Endothelial cell of umbilical vein (primary cell): ENCODE results near the gene SPRED2. TPM values are rescaled to one million over a fixed set of nuclear protein-coding genes. Genes with fewer than 3 reads are reported as not detected.

Experiments used
- BruUV-seq: library from RNA; stranded (reverse); fragments of 400-500 nt; replicated peaks from 2 replicates; lab custom pipeline; 2021; lab: Mats Ljungman, UMichigan
- CTCF ChIA-PET: fragments of 300-600, 350-600 bp; sonication (Branson Sonifier 250); formaldehyde crosslinking; loops from one replicate; lab custom pipeline; 2021; ENCODE audit warnings: antibody characterized with exemption, inconsistent platforms; lab: Charles Lee
- POLR2A ChIA-PET: fragments of 300-600, 350-600 bp; sonication (Branson Sonifier 250); formaldehyde crosslinking; loops from one replicate; lab custom pipeline; 2021; ENCODE audit warnings: antibody characterized with exemption, inconsistent platforms; lab: Charles Lee
- DNase-seq: peaks from one replicate; pipeline ENCODE4 v3.0.0-alpha.2; 2011; ENCODE audit warnings: low read depth, low spot score
- FAIRE-seq: peaks from 2 replicates; lab custom pipeline; 2011; peaks lifted over from hg19 to GRCh38; lab: Jason Lieb, UNC
- H2AFZ ChIP-seq: 2 replicates; pipeline ENCODE4 v1.6.0; 2012; ENCODE audit warnings: low read depth, low read length, control low read depth, inconsistent platforms
- H3K27ac ChIP-seq: 2 replicates; pipeline ENCODE4 v1.5.1; 2011; ENCODE audit warnings: low read depth, mild to moderate bottlenecking, control low read depth, low read length, moderate library complexity; ENCODE audit not compliant: insufficient read depth
- H3K27me3 ChIP-seq, 2 experiments: 2 replicates each; pipeline versions ENCODE4 v1.6.0 to v1.6.1; 2011; ENCODE audit warnings: low read length in 2 of 2, mixed read lengths in 1 of 2; ENCODE audit not compliant: control insufficient read depth in 2 of 2, insufficient read depth in 2 of 2
- H3K36me3 ChIP-seq, 2 experiments: 2 replicates in 1 of 2; 3 replicates in 1 of 2; pipeline ENCODE4 v1.5.1; 2011; ENCODE audit warnings: low read length in 2 of 2, mild to moderate bottlenecking in 1 of 2, moderate library complexity in 1 of 2; ENCODE audit not compliant: control insufficient read depth in 2 of 2, insufficient read depth in 2 of 2; ENCODE audit errors: extremely low read depth in 1 of 2
- H3K4me1 ChIP-seq: 3 replicates; pipeline ENCODE4 v1.5.1; 2011; ENCODE audit warnings: mild to moderate bottlenecking, low read length; ENCODE audit not compliant: control insufficient read depth, insufficient read depth; ENCODE audit errors: extremely low read depth
- H3K4me2 ChIP-seq: 2 replicates; pipeline ENCODE4 v1.6.1; 2011; ENCODE audit warnings: low read length, control low read depth, mixed read lengths; ENCODE audit not compliant: insufficient read depth
- H3K4me3 ChIP-seq, 3 experiments: fragments of 200-600 bp in 1 of 3; sonication (generic), shearing (Covaris generic) in 1 of 3; replicated peaks in 1 of 3; 2 replicates each; pipeline ENCODE4 v1.5.1; 2011 to 2016; ENCODE audit warnings: control low read depth in 3 of 3, low read length in 3 of 3, mild to moderate bottlenecking in 2 of 3, inconsistent platforms in 1 of 3, low read depth in 1 of 3, moderate library complexity in 1 of 3; ENCODE audit not compliant: insufficient read depth in 1 of 3
- H3K79me2 ChIP-seq: 2 replicates; pipeline ENCODE4 v1.6.0; 2012; ENCODE audit warnings: low read length, inconsistent platforms; ENCODE audit not compliant: control insufficient read depth, insufficient read depth
- H3K9ac ChIP-seq: replicated peaks from 2 replicates; pipeline ENCODE3; 2011; ENCODE audit warnings: low read length, control low read depth; ENCODE audit not compliant: insufficient read depth; ENCODE audit errors: extremely low read depth
- H3K9me1 ChIP-seq: replicated peaks from 3 replicates; pipeline ENCODE4 v1.6.0; 2011; ENCODE audit warnings: mild to moderate bottlenecking, low read length; ENCODE audit not compliant: control insufficient read depth, insufficient read depth; ENCODE audit errors: extremely low read depth
- H3K9me3 ChIP-seq: replicated peaks from 2 replicates; pipeline ENCODE4 v1.5.1; 2012; ENCODE audit warnings: low read length, inconsistent platforms; ENCODE audit not compliant: control insufficient read depth, insufficient read depth
- H4K20me1 ChIP-seq: replicated peaks from 2 replicates; pipeline ENCODE3; 2011; ENCODE audit warnings: mild to moderate bottlenecking, low read length; ENCODE audit not compliant: control insufficient read depth, insufficient read depth; ENCODE audit errors: extremely low read depth
- CTCF ChIP-seq, 2 donors: IDR thresholded peaks; 1 replicate in 1 of 2; 2 replicates in 1 of 2; pipeline ENCODE4 v1.5.1; 2011; ENCODE audit warnings: low read length in 2 of 2, mild to moderate bottlenecking in 2 of 2, moderate library complexity in 2 of 2, control low read depth in 1 of 2, inconsistent platforms in 1 of 2, low read depth in 1 of 2; ENCODE audit not compliant: insufficient read depth in 1 of 2; ENCODE audit errors: extremely low read depth in 1 of 2
- EZH2 ChIP-seq: IDR thresholded peaks from 2 replicates; pipeline ENCODE4 v1.6.1; 2012; ENCODE audit warnings: borderline replicate concordance, low read depth, mild to moderate bottlenecking, moderate library complexity, low read length, inconsistent platforms; ENCODE audit not compliant: severe bottlenecking
- FOS ChIP-seq: IDR thresholded peaks from 2 replicates; pipeline ENCODE4 v1.6.1; 2011; ENCODE audit warnings: mild to moderate bottlenecking, low read length, moderate library complexity, borderline replicate concordance; ENCODE audit not compliant: insufficient read depth
- GATA2 ChIP-seq: IDR thresholded peaks from 2 replicates; pipeline ENCODE4 v1.7.0; 2011; ENCODE audit warnings: low read depth, mild to moderate bottlenecking, moderate library complexity, mixed read lengths, low read length; ENCODE audit not compliant: insufficient read length, insufficient read depth
- JUN ChIP-seq: IDR thresholded peaks from 2 replicates; pipeline ENCODE4 v1.6.1; 2011; ENCODE audit warnings: borderline replicate concordance, low read depth; ENCODE audit not compliant: insufficient read length, insufficient read depth
- MAX ChIP-seq: IDR thresholded peaks from 2 replicates; pipeline ENCODE4 v1.6.1; 2011; ENCODE audit not compliant: insufficient read depth, insufficient read length
- MYC ChIP-seq: IDR thresholded peaks from one replicate; pipeline ENCODE4 v1.6.1; 2011; ENCODE audit warnings: mild to moderate bottlenecking, low read depth, low read length
- POLR2A ChIP-seq: IDR thresholded peaks from 2 replicates; pipeline ENCODE4 v1.6.1; 2012; ENCODE audit warnings: low read depth, mild to moderate bottlenecking, control low read depth, low read length
- POLR2AphosphoS5 ChIP-seq: IDR thresholded peaks from 2 replicates; pipeline ENCODE4 v1.6.1; 2012; ENCODE audit warnings: low read depth, mild to moderate bottlenecking, control low read depth, low read length, moderate library complexity; ENCODE audit not compliant: insufficient read depth
- dilution Hi-C: fragments of 300-500 bp; cut with MboI; formaldehyde crosslinking; loops from one replicate; pipeline ENCODE4 v1.15.0; 2019; ENCODE audit warnings: low sequenced_read_pairs; ENCODE audit not compliant: extremely low pct_ligation_motif_present
- intact Hi-C: fragments of 100-400 bp; cut with micrococcal nuclease; formaldehyde crosslinking; loops from one replicate; pipeline ENCODE4 v1.10.0; 2022
- polyA plus RNA-seq, 4 experiments: library from polyadenylated mRNA; depleted of rRNA in 3 of 4; stranded (reverse) in 3 of 4; unstranded in 1 of 4; fragments of >200 nt; gene quantifications; 2 replicates each; pipeline versions ENCODE4 v1.2.1 to v1.2.3, GENCODE V29; 2011 to 2012; ENCODE audit warnings: missing spikeins in 1 of 4
- total RNA-seq: library from RNA; stranded (reverse); gene quantifications from 2 replicates; pipeline ENCODE4 v1.2.3, GENCODE V29; 2021

Gene SPRED2
- total and polyA plus RNA-seq, 2 donors (not counting 3 experiments of a cell fraction or from before 2014, with no cell fraction given) = 3.6 to 9.6 TPM

DNA sequence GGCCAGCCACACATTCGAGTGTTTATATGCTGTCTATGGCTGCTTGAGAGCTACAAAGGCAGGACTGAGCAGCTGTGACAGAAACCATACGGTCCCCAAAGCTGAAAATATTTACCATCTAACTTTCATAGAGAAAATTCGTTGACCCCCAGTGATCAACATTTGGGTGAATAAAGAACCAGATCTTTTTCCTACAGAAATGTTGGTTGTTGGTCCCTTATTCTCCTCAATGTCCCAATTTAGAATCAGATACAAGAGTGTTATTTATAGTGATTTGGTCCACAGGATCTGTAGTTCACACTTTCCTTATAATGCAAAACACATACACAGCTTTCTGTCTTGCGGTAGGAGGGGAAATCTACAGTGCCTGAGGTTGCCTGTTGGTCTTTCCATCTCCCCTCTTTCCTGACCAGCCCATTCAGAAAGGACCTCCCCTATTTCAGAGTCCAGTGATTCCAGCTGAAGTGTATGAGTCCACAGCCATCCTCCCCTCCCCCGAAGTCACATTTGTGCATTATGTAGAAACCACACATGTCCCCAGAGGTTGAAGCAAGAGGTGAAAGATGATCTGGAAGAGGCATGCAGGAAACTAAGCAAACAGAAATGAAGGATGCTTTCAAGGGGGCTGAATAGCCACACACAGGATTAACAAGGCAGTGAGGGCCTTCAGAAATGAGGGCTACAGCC is 61.9 kb downstream of the SPRED2 start:
- no peak overlapping the region for H3K4me3 ChIP-seq
- no peak overlapping the region for H3K4me2 ChIP-seq
- dilution Hi-C loops = no loop called here
- ChIA-PET POLR2A (no interaction called here), CTCF (no interaction called here)
- H4K20me1 ChIP-seq = no peaks in the 10 kb centered on the region
- H3K27me3 ChIP-seq = peaks cover 9% of the 10 kb centered on the region in 2 experiments
- no peaks in the 10 kb centered on the region for H3K36me3 ChIP-seq
- DNase-seq = no peak
- H3K27ac ChIP-seq = no peak overlapping the region
- no peaks in the 10 kb centered on the region for H3K9me3 ChIP-seq
- H3K79me2 ChIP-seq = no peaks in the 10 kb centered on the region
- no peak for FAIRE-seq
- BruUV-seq = no TSS peak
- intact Hi-C loops = no loop called here
- H3K4me1 ChIP-seq = peaks cover 20% of the 10 kb centered on the region
- TF ChIP-seq EZH2 (no peak), FOS (no peak), MYC (no peak), CTCF (IDR thresholded peaks at IDR 0.05; ENCODE audit: extremely low read depth in 1 of 2, insufficient read depth in 1 of 2, low read depth in 1 of 2, low read length in 2 of 2) (no peak), JUN (no peak), MAX (no peak), POLR2AphosphoS5 (no peak), POLR2A (no peak), GATA2 (no peak)
- H3K9me1 ChIP-seq = no peaks in the 10 kb centered on the region
- H3K9ac ChIP-seq = no peak overlapping the region
- H2AFZ ChIP-seq = no peak overlapping the region
